HEK293 (cell line): ENCODE results near the gene ZNF28.
"Not testable (repeated sequence)": the region's sequence is repeated elsewhere in the genome, so short reads cannot be mapped to it uniquely, and the experiment has no call there.

Experiments
- CTCF ChIA-PET: fragments of 350-600 bp; formaldehyde crosslinking; extraction: SDS; loops from one replicate; lab custom pipeline; 2021; ENCODE audit warnings: antibody characterized with exemption; lab: Yijun Ruan, JAX
- POLR2A ChIA-PET: fragments of 300-600 bp; formaldehyde crosslinking; extraction: SDS; loops from one replicate; lab custom pipeline; 2020; ENCODE audit warnings: antibody characterized with exemption, inconsistent platforms; lab: Yijun Ruan, JAX
- H3K27ac ChIP-seq: fragments of 200-500 bp; sonication (Bioruptor generic); 2 replicates; pipeline ENCODE4 v1.5.1; 2014; ENCODE audit warnings: low read depth, low read length, control low read depth, inconsistent platforms; ENCODE audit errors: extremely low read depth
- H3K36me3 ChIP-seq, 2 experiments: fragments of 200-500 bp in 1 of 2; sonication (Bioruptor generic) in 1 of 2; 1 replicate in 1 of 2; 2 replicates in 1 of 2; pipeline ENCODE4 v1.5.1; 2014 to 2017; ENCODE audit warnings: inconsistent platforms in 2 of 2, low read length in 2 of 2; ENCODE audit not compliant: control insufficient read depth in 2 of 2, insufficient read depth in 1 of 2
- H3K4me1 ChIP-seq: fragments of 200-500 bp; sonication (Bioruptor generic); 2 replicates; pipeline ENCODE4 v1.5.1; 2014; ENCODE audit warnings: mild to moderate bottlenecking, low read length, inconsistent platforms; ENCODE audit not compliant: control insufficient read depth, insufficient read depth
- H3K4me3 ChIP-seq: 2 replicates; pipeline ENCODE4 v1.5.1; 2011; ENCODE audit warnings: low read depth, mild to moderate bottlenecking, control low read depth, low read length, moderate library complexity
- H3K9me3 ChIP-seq: fragments of 200-500 bp; sonication (Bioruptor generic); 2 replicates; pipeline ENCODE4 v1.5.1; 2014; ENCODE audit warnings: low read depth, low read length, inconsistent platforms; ENCODE audit not compliant: control insufficient read depth, insufficient read depth
- GLI2 ChIP-seq: fragments of 450-650 bp; formaldehyde crosslinking; IDR thresholded peaks from 2 replicates; pipeline ENCODE4; 2017; ENCODE audit warnings: missing biosample characterization, missing genetic modification characterization, low read depth, borderline replicate concordance
- PRDM1 ChIP-seq: fragments of 450-650 bp; formaldehyde crosslinking; IDR thresholded peaks from 2 replicates; pipeline ENCODE4; 2016; ENCODE audit warnings: missing biosample characterization, missing genetic modification characterization
- SETDB1 ChIP-seq: IDR thresholded peaks from one replicate; pipeline ENCODE4 v1.6.1; 2017; ENCODE audit warnings: mild to moderate bottlenecking, low read length, moderate library complexity, mixed read lengths; ENCODE audit not compliant: insufficient read length
- ZFP69B ChIP-seq: fragments of 450-650 bp; formaldehyde crosslinking; IDR thresholded peaks from 2 replicates; pipeline ENCODE4 v1.5.1; 2016; ENCODE audit warnings: missing biosample characterization, missing genetic modification characterization
- ZNF274 ChIP-seq, 2 experiments: fragments of 200-500 bp in 1 of 2; fragments of 450-650 bp in 1 of 2; sonication (Bioruptor generic) in 1 of 2; formaldehyde crosslinking in 1 of 2; IDR thresholded peaks; 2 replicates each; pipeline versions ENCODE4 v1.5.1 to v1.6.1; 2014 to 2016; ENCODE audit warnings: borderline replicate concordance in 1 of 2, inconsistent platforms in 1 of 2, low read length in 1 of 2, missing biosample characterization in 1 of 2, missing genetic modification characterization in 1 of 2
- ZNF501 ChIP-seq: fragments of 450-650 bp; formaldehyde crosslinking; IDR thresholded peaks from 2 replicates; pipeline ENCODE4 v1.5.1; 2016; ENCODE audit warnings: missing biosample characterization, missing genetic modification characterization
- ZNF530 ChIP-seq: fragments of 450-650 bp; formaldehyde crosslinking; IDR thresholded peaks from 2 replicates; pipeline ENCODE4 v1.5.1; 2016; ENCODE audit warnings: low read depth, missing biosample characterization, missing genetic modification characterization
- ZNF571 ChIP-seq: fragments of 450-650 bp; formaldehyde crosslinking; IDR thresholded peaks from 2 replicates; pipeline ENCODE4 v1.5.0; 2017; ENCODE audit warnings: missing biosample characterization, missing genetic modification characterization
- ZNF664 ChIP-seq: fragments of 450-650 bp; formaldehyde crosslinking; IDR thresholded peaks from 2 replicates; pipeline ENCODE4 v1.5.1; 2016; ENCODE audit warnings: missing biosample characterization, missing genetic modification characterization
- TF ChIP-seq, protein P1 (sequence below): fragments of 450-650 bp; formaldehyde crosslinking; conservative IDR thresholded peaks from 2 replicates; pipeline ENCODE4 v1.5.1; 2016; ENCODE audit warnings: low read depth, missing biosample characterization, missing genetic modification characterization

ZNF28 gene

DNA sequence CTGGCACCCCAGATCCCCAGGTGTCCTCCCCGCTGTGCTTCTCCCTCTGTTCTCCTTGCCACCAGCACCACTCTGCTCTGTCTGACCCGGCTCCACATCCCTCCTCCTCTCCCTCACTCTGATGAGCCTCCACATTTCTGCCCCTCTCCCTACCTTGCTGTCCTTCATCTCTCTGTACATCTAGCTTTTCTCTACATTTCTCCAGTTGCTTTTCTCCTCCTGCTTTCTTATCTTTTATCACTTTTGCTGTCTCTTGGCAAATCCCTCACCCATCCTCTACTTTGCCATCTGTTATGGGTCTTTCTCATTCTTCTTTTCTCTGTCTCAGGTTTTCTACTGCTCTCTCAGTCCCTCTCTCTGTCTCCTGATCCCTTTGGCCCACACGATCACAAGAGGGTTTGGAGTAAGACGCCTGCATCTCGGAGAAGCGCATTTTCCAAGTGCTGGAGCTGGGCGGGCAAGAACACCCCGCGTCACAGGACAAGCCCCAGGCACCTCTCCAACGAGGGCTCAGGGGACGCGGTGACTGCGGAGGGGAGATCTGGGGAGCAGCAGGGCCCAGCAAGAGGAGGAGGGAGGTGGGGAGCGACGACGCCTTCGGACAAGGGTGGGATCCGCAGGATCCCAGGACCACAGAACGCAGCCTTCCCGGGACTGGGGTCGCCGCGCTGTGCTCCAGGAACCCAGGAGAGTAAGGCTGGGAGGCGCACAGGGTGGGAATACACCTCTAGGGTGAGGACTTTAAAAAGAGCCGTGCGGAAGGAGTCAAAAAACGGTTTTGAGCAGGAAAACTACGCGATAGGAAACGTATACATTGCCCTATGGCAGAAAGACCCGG is 35.3 kb upstream of the ZNF28 start:
- CTCF ChIA-PET, H3K4me1 ChIP-seq, H3K27ac ChIP-seq, POLR2A ChIA-PET, H3K36me3 ChIP-seq, H3K9me3 ChIP-seq: not testable (repeated sequence)
- TF ChIP-seq PRDM1 (tag by site-specific recombination) = peak; percentile 59
- TF ChIP-seq ZNF530 (tag by site-specific recombination) = peak; percentile 98
- peak overlapping the region; percentile 70 for H3K4me3 ChIP-seq

DNA sequence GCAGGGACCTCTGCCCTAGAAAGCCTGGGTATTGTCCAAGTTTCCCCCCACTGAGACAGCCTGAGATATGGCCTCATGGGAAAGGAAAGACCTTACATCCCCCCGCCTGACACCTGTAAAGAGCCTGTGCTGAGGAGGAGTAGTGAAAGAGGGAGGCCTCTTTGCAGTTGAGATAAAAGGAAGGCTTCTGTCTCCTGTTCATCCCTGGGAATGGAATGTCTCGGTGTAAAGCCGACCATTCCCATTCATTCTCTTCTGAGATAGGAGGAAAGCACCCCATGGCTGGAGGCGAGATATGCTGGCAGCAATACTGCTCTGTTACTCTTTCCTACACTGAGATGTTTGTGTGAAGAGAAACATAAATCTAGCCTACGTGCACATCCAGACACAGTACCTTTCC is 25.9 kb upstream of the ZNF28 start:
- CTCF ChIA-PET, H3K9me3 ChIP-seq, H3K4me1 ChIP-seq, H3K4me3 ChIP-seq, POLR2A ChIA-PET, H3K27ac ChIP-seq: not testable (repeated sequence)
- peaks cover 0 to 37% of the 10 kb centered on the region in 2 experiments; a peak in 2 of 3 replicates for H3K36me3 ChIP-seq

GRCh38 chr19:52840825-52841465 is 19.5 kb upstream of the ZNF28 start:
- H3K9me3 ChIP-seq = not testable (repeated sequence)

DNA sequence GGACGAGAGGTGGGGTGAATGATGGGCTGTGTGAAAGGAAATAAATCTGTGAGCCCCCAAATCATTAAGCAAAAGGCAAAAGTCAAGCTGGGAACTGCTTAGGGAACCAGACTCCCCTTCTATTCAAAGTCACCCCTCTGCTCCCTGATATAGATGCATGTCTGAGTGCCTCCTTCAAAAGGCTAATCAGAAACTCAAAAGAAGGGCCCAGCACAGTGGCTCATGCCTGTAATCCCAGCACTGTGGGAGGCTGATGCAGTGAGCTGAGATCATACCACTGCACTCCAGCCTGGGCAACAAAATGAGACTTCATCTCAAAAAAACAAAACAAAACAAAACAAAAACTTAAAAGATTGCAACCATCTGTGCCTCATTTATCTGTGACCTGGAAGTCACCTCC is 12.9 kb upstream of the ZNF28 start:
- H3K4me3 ChIP-seq, H3K4me1 ChIP-seq, H3K27ac ChIP-seq, H3K9me3 ChIP-seq, H3K36me3 ChIP-seq, CTCF ChIA-PET, POLR2A ChIA-PET: not testable (repeated sequence)

More at GRCh38 chr19:52840825-52841465, 19.5 kb upstream of the ZNF28 start:
- H3K27ac ChIP-seq; CTCF ChIA-PET; POLR2A ChIA-PET; H3K4me3 ChIP-seq; H3K4me1 ChIP-seq; TF ChIP-seq ZNF274 (IDR thresholded peaks at IDR 0.05; ENCODE audit: low read length): not testable (repeated sequence)
- H3K36me3 ChIP-seq = peaks cover 0 to 42% of the 10 kb centered on the region in 2 experiments; a peak in 2 of 3 replicates
- TF ChIP-seq ZNF274 (tag by site-specific recombination; IDR thresholded peaks at IDR 0.05; ENCODE audit: borderline replicate concordance) = peak; percentile 77; the same call in 1 of the 2 replicates
- TF ChIP-seq SETDB1 = peak; percentile 64

DNA sequence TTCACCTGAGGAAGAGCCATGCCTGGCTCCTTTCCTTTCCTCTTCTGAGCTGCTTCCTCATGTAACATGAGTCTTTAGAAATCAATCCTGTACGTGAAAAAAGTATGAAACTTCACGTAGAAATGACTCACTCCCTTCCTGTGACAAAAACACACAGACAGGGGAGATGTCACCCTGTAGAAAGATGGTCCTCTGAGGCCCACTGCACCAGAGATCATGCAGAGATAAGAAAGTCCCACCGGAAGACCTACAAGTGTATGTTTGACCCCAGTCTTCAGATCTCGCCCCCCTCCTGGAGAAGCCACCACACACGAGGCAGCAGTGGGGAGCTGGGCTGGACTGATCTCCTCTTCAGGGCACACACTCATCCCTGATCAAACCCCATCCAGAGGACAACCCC is 12.1 kb upstream of the ZNF28 start:
- POLR2A ChIA-PET, H3K27ac ChIP-seq, H3K4me3 ChIP-seq, H3K36me3 ChIP-seq, H3K9me3 ChIP-seq, H3K4me1 ChIP-seq: not testable (repeated sequence)
- CTCF ChIA-PET = interaction anchor here (0.6 kb wide), 1 partner anchor 1672 kb away, joined by 3 read pairs; no protein-coding TSS in a partner anchor

GRCh38 chr19:52829866-52830265 is 8.4 kb upstream of the ZNF28 start:
- H3K4me3 ChIP-seq, H3K9me3 ChIP-seq, H3K36me3 ChIP-seq, H3K27ac ChIP-seq, POLR2A ChIA-PET, H3K4me1 ChIP-seq, CTCF ChIA-PET: not testable (repeated sequence)

- Histone ChIP-seq H3K4me1 (no peaks in the 10 kb centered on the region), H3K9me3 (no peaks in the 10 kb centered on the region), H3K27ac (no peak overlapping the region), H3K36me3 (no peaks in the 10 kb centered on the region), H3K4me3 (no peak overlapping the region)
- ChIA-PET CTCF (no interaction called here), POLR2A (no interaction called here)
- TF ChIP-seq ZNF571 (tag by site-specific recombination) (no peak), ZFP69B (tag by site-specific recombination) (no peak), ZNF501 (tag by site-specific recombination) (no peak), ZNF664 (no peak), GLI2 (tag by site-specific recombination) (no peak)
- TF ChIP-seq, protein P1, sequence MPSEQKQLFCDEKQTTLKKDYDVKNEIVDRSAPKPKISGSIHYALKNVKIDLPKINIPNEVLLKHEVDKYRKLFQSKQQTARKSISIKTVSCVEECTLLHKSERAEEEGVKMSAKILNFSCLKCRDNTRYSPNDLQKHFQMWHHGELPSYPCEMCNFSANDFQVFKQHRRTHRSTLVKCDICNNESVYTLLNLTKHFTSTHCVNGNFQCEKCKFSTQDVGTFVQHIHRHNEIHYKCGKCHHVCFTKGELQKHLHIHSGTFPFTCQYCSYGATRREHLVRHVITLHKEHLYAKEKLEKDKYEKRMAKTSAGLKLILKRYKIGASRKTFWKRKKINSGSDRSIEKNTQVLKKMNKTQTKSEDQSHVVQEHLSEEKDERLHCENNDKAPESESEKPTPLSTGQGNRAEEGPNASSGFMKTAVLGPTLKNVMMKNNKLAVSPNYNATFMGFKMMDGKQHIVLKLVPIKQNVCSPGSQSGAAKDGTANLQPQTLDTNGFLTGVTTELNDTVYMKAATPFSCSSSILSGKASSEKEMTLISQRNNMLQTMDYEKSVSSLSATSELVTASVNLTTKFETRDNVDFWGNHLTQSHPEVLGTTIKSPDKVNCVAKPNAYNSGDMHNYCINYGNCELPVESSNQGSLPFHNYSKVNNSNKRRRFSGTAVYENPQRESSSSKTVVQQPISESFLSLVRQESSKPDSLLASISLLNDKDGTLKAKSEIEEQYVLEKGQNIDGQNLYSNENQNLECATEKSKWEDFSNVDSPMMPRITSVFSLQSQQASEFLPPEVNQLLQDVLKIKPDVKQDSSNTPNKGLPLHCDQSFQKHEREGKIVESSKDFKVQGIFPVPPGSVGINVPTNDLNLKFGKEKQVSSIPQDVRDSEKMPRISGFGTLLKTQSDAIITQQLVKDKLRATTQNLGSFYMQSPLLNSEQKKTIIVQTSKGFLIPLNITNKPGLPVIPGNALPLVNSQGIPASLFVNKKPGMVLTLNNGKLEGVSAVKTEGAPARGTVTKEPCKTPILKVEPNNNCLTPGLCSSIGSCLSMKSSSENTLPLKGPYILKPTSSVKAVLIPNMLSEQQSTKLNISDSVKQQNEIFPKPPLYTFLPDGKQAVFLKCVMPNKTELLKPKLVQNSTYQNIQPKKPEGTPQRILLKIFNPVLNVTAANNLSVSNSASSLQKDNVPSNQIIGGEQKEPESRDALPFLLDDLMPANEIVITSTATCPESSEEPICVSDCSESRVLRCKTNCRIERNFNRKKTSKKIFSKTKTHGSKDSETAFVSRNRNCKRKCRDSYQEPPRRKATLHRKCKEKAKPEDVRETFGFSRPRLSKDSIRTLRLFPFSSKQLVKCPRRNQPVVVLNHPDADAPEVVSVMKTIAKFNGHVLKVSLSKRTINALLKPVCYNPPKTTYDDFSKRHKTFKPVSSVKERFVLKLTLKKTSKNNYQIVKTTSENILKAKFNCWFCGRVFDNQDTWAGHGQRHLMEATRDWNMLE = no peak
These were observed 4.3 kb upstream of the ZNF28 start for GRCh38 chr19:52825765-52826164.
